HG03342 (cell line): ENCODE data around the gene SCLY.
"Not testable (repeated sequence)": the region's sequence is repeated elsewhere in the genome, so short reads cannot be mapped to it uniquely, and the experiment has no call there.

Source experiments
- ATAC-seq: cut with Tn5 transposase; IDR thresholded peaks from one replicate; pipeline ENCODE4 v1.9.1; 2021; ENCODE audit warnings: mild to moderate bottlenecking, moderate library complexity; ENCODE audit not compliant: unreplicated experiment

Gene SCLY

GRCh38 chr2:238060542-238061314, at the start of gene SCLY:
Gene SCLY, plus strand, starts transcription at chr2:238061001. Its CDS starts 54 bp downstream, at chr2:238061055.
- ATAC-seq, result peak; percentile 93

- no peak for ATAC-seq
Measured at GRCh38 chr2:238013806-238014205, 47.0 kb upstream of the SCLY start.

GRCh38 chr2:238015705-238016104, 45.1 kb upstream of the SCLY start:
- ATAC-seq, result no peak

- ATAC-seq, result no peak
Measured at GRCh38 chr2:238016526-238016925, 44.3 kb upstream of the SCLY start.

GRCh38 chr2:238019962-238020361, 40.8 kb upstream of the SCLY start:
- ATAC-seq, result no peak

GRCh38 chr2:238020816-238021215, 40.0 kb upstream of the SCLY start:
- no peak for ATAC-seq

GRCh38 chr2:238021327-238021726, 39.5 kb upstream of the SCLY start:
- ATAC-seq, result no peak

GRCh38 chr2:238022594-238023157, 38.1 kb upstream of the SCLY start:
- ATAC-seq, result no peak

- no peak for ATAC-seq
Measured at GRCh38 chr2:238023608-238024007, 37.2 kb upstream of the SCLY start.

GRCh38 chr2:238024986-238025385, 35.8 kb upstream of the SCLY start:
- ATAC-seq, result no peak

- ATAC-seq, result no peak
Measured at GRCh38 chr2:238025741-238026360, 35.0 kb upstream of the SCLY start.

- ATAC-seq, result no peak
Measured at GRCh38 chr2:238027058-238027457, 33.7 kb upstream of the SCLY start.

- no peak for ATAC-seq
Measured at GRCh38 chr2:238027591-238028415, 33.0 kb upstream of the SCLY start.

GRCh38 chr2:238029853-238030252, 30.9 kb upstream of the SCLY start:
- no peak for ATAC-seq

GRCh38 chr2:238030422-238031155, 30.2 kb upstream of the SCLY start:
- no peak for ATAC-seq

- no peak for ATAC-seq
Measured at GRCh38 chr2:238031751-238032150, 29.1 kb upstream of the SCLY start.

GRCh38 chr2:238032755-238033337, 28.0 kb upstream of the SCLY start:
- no peak for ATAC-seq

- ATAC-seq, result not testable (repeated sequence)
Measured at GRCh38 chr2:238033991-238034390, 26.8 kb upstream of the SCLY start.

- no peak for ATAC-seq
Measured at GRCh38 chr2:238038203-238038602, 22.6 kb upstream of the SCLY start.

- ATAC-seq, result no peak
Measured at GRCh38 chr2:238039151-238039550, 21.6 kb upstream of the SCLY start.
